ENCODE data around the gene AHCY. TPM values are rescaled to one million over a fixed set of nuclear protein-coding genes. Genes with fewer than 3 reads are reported as not detected.
A peak's percentile ranks its signal among the peaks of the same experiment; 100 is the strongest.
"Not testable (repeated sequence)": the region's sequence is repeated elsewhere in the genome, so short reads cannot be mapped to it uniquely, and the experiment has no call there.

AHCY gene
- total and polyA plus RNA-seq, 4 donors, result 43.2 to 83.0 (median 78.2) TPM

- H3K27me3 ChIP-seq (ENCODE audit: control insufficient read depth, insufficient read depth, low read length); H3K4me1 ChIP-seq (ENCODE audit: control insufficient read depth, insufficient read depth, low read length); H3K36me3 ChIP-seq (ENCODE audit: control insufficient read depth, insufficient read depth, low read length); H3K9me3 ChIP-seq (ENCODE audit: control insufficient read depth, insufficient read depth, low read length); H3K4me3 ChIP-seq (ENCODE audit: low read depth, low read length); H3K27ac ChIP-seq (ENCODE audit: low read depth, low read length); DNase-seq (ENCODE audit: low read depth in 4 of 6, low spot score in 6 of 6): not testable (repeated sequence)
- WGBS (ENCODE audit: insufficient coverage), result 100% methylated on average over 6 of the region's 8 CpGs
Measured at GRCh38 chr20:34263468-34263867, 39.7 kb downstream of the AHCY start.

- Histone ChIP-seq H3K4me3 (ENCODE audit: low read depth, low read length) (no peak overlapping the region), H3K4me1 (ENCODE audit: control insufficient read depth, insufficient read depth, low read length) (no peaks in the 10 kb centered on the region), H3K27ac (ENCODE audit: low read depth, low read length) (no peak overlapping the region), H3K27me3 (ENCODE audit: control insufficient read depth, insufficient read depth, low read length) (no peaks in the 10 kb centered on the region), H3K9me3 (ENCODE audit: control insufficient read depth, insufficient read depth, low read length) (no peaks in the 10 kb centered on the region), H3K36me3 (ENCODE audit: control insufficient read depth, insufficient read depth, low read length) (no peaks in the 10 kb centered on the region)
- WGBS (ENCODE audit: insufficient coverage), result 55% methylated on average over 5 of the region's 9 CpGs
- no peak for DNase-seq (ENCODE audit: low read depth in 4 of 6, low spot score in 6 of 6)
Measured at GRCh38 chr20:34262488-34263288, 40.5 kb downstream of the AHCY start.

DNA sequence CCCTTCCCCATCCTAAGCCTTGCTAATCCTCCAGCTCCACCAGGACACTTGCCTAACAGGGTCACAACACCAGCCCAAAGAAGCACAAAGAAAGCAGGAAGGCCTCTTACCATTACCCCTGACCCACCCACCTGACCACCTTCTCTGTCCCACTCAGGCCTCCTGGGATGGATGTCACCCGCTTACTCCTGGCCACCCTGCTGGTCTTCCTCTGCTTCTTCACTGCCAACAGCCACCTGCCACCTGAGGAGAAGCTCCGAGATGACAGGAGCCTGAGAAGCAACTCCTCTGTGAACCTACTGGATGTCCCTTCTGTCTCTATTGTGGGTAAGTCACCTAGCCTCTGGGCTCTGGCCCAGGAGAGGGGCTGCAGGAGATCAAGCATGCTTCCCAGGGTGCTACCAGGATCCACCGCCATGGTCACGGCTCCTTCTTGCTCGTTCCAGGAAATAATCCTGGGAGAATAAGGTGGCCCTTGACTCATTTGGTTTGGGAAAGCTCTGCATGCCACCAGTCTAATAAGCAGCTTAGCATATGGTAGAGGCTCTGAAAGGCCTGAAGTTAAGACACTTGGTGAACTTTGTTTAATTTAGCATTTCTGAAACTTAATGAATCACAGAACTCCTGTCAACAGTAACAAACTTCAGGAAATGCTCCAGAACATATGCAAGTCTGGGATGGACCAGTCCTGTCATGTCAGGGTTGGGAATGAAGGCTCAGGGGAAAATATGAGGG lies 42.8 kb downstream of the AHCY start:
- no peaks in the 10 kb centered on the region for H3K27me3 ChIP-seq (ENCODE audit: control insufficient read depth, insufficient read depth, low read length)
- H3K4me3 ChIP-seq (ENCODE audit: low read depth, low read length), result no peak overlapping the region
- WGBS (ENCODE audit: insufficient coverage), result 96% methylated on average over 5 of the region's 5 CpGs
- H3K36me3 ChIP-seq (ENCODE audit: control insufficient read depth, insufficient read depth, low read length), result no peaks in the 10 kb centered on the region
- H3K27ac ChIP-seq (ENCODE audit: low read depth, low read length), result no peak overlapping the region
- H3K4me1 ChIP-seq (ENCODE audit: control insufficient read depth, insufficient read depth, low read length), result no peaks in the 10 kb centered on the region
- H3K9me3 ChIP-seq (ENCODE audit: control insufficient read depth, insufficient read depth, low read length), result no peaks in the 10 kb centered on the region
- no peak for DNase-seq (ENCODE audit: low read depth in 4 of 6, low spot score in 6 of 6)

DNA sequence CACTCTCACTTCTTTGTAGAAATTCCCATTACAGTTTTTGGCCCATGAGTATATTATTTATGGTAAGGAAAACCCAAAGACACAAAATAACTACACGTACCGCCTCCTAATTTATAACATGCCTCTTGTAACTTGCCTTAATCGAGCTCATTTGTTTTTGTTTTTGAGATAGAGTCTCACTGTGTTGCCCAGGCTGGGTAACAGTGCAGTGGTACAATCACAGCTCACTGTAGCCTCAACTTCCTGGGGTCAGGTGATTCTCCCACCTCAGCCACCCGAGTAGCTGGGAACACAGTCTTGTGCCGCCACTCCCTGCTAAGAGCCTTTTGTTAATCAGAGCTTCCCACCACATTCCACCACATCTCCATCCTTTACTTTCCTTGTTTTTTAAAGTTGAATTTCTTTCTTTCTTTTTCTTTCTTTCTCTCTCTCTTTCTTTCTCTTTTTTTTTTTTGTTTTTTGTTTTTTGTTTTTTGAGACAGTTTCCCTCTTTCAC lies 46.5 kb downstream of the AHCY start:
- H3K27me3 ChIP-seq (ENCODE audit: control insufficient read depth, insufficient read depth, low read length), result no peaks in the 10 kb centered on the region
- H3K27ac ChIP-seq (ENCODE audit: low read depth, low read length), result no peak overlapping the region
- no peaks in the 10 kb centered on the region for H3K36me3 ChIP-seq (ENCODE audit: control insufficient read depth, insufficient read depth, low read length)
- no peak for DNase-seq (ENCODE audit: low read depth in 4 of 6, low spot score in 6 of 6)
- 88% methylated on average over 4 of the region's 5 CpGs for WGBS (ENCODE audit: insufficient coverage)
- H3K4me1 ChIP-seq (ENCODE audit: control insufficient read depth, insufficient read depth, low read length), result no peaks in the 10 kb centered on the region
- H3K4me3 ChIP-seq (ENCODE audit: low read depth, low read length), result no peak overlapping the region
- H3K9me3 ChIP-seq (ENCODE audit: control insufficient read depth, insufficient read depth, low read length), result no peaks in the 10 kb centered on the region

DNA sequence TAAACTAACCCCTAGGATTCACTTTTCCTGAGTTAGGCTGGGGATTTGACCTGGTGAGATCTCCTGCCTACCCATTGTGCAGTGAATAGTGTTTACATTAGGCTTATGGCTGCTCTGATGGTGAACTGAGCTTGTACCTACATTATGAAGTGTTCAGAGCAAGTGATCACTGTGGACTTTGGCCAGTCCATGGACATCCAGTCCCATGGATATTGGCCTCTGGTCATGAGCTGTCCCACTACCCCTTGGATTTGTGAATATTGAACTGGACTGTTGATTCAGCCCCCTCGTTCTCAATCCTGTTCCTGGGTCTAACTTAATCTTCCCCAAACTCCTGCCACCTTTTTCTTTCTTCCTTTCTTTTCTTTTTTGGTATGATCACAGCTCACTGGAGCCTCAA lies 48.2 kb downstream of the AHCY start:
- no peaks in the 10 kb centered on the region for H3K9me3 ChIP-seq (ENCODE audit: control insufficient read depth, insufficient read depth, low read length)
- no peaks in the 10 kb centered on the region for H3K27me3 ChIP-seq (ENCODE audit: control insufficient read depth, insufficient read depth, low read length)
- no peak overlapping the region for H3K4me3 ChIP-seq (ENCODE audit: low read depth, low read length)
- no peaks in the 10 kb centered on the region for H3K36me3 ChIP-seq (ENCODE audit: control insufficient read depth, insufficient read depth, low read length)
- H3K27ac ChIP-seq (ENCODE audit: low read depth, low read length), result no peak overlapping the region
- H3K4me1 ChIP-seq (ENCODE audit: control insufficient read depth, insufficient read depth, low read length), result no peaks in the 10 kb centered on the region
- DNase-seq (ENCODE audit: low read depth in 4 of 6, low spot score in 6 of 6), result no peak
- 67% methylated on average over 1 of the region's 1 CpG for WGBS (ENCODE audit: insufficient coverage)

DNA sequence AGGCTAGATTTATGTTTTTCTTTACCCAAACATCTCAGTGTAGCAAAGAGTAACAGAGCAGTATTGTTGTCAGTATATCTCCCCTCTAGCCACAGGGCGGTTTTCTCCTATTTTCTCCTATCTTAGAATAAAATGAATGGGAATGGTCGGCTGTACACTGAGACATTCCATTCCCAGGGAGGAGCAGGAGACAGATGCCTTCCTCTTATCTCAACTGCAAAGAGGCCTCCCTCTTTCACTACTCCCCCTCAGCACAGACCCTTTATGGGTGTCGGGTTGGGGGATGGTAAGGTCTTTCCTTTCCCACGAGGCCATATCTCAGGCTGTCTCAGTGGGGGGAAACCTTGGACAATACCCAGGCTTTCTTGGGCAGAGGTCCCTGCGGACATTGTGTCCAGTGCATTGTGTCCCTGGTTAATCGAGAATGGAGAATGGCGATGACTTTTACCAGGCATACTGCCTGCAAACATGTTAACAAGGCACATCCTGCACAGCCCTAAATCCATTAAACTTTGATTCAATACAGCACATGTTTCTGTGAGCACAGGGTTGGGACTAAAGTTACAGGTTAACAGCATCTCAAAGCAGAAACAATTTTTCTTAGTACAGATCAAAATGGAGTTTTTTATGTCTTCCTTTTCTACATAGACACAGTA lies 50.6 kb downstream of the AHCY start:
- WGBS (ENCODE audit: insufficient coverage), result 17% methylated on average over 1 of the region's 7 CpGs
- H3K36me3 ChIP-seq (ENCODE audit: control insufficient read depth, insufficient read depth, low read length); H3K27me3 ChIP-seq (ENCODE audit: control insufficient read depth, insufficient read depth, low read length); H3K4me3 ChIP-seq (ENCODE audit: low read depth, low read length); H3K27ac ChIP-seq (ENCODE audit: low read depth, low read length); H3K4me1 ChIP-seq (ENCODE audit: control insufficient read depth, insufficient read depth, low read length); H3K9me3 ChIP-seq (ENCODE audit: control insufficient read depth, insufficient read depth, low read length): not testable (repeated sequence)
- DNase-seq (ENCODE audit: low read depth in 4 of 6, low spot score in 6 of 6), result peak in 1 of 6 donors; percentile 1

DNA sequence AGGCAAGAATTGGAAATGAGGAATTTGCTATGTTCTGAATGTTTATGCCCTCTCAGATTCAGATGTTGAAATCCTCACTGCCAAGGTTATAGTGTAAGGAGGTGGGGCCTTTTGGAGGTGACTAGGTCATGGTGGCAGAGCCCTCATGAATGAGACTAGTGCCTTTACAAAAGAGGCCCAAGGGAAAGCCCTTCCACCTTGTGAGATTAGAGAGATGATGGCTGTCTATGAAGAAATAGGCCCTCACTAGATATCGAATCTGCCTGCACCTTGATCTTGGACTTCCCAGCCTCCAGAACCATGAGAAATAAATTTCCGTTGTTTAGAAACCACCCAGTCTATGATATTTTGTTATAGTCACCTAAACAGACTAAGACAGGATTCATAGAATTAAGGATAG lies 51.5 kb downstream of the AHCY start:
- DNase-seq (ENCODE audit: low read depth in 4 of 6, low spot score in 6 of 6), result no peak
- Histone ChIP-seq H3K36me3 (ENCODE audit: control insufficient read depth, insufficient read depth, low read length) (no peaks in the 10 kb centered on the region), H3K27ac (ENCODE audit: low read depth, low read length) (no peak overlapping the region), H3K4me3 (ENCODE audit: low read depth, low read length) (no peak overlapping the region), H3K4me1 (ENCODE audit: control insufficient read depth, insufficient read depth, low read length) (no peaks in the 10 kb centered on the region), H3K27me3 (ENCODE audit: control insufficient read depth, insufficient read depth, low read length) (no peaks in the 10 kb centered on the region), H3K9me3 (ENCODE audit: control insufficient read depth, insufficient read depth, low read length) (no peaks in the 10 kb centered on the region)
- no CpG with 5 or more reads among the region's 2 CpGs for WGBS (ENCODE audit: insufficient coverage)

DNA sequence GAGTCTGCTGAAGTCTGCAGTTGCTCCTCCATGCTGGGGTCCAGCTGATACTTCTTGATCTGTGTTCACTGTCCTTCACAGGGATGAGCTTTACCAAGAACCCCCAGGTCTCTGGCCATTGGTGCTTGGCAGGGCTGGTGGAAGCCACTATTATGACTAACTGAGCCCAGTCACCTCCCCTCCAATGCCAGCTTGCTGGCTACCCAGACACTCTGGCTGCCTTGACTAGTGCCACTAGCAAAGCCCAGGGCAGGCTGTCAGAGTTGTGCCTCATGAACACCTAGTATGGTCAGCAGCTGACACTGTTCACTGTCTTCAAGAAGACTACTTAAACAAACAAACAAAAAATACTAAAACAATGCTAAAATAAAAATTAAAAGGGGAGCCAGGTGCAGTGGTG lies 53.1 kb downstream of the AHCY start:
- Histone ChIP-seq H3K9me3 (ENCODE audit: control insufficient read depth, insufficient read depth, low read length) (no peaks in the 10 kb centered on the region), H3K27me3 (ENCODE audit: control insufficient read depth, insufficient read depth, low read length) (no peaks in the 10 kb centered on the region), H3K4me1 (ENCODE audit: control insufficient read depth, insufficient read depth, low read length) (no peaks in the 10 kb centered on the region), H3K36me3 (ENCODE audit: control insufficient read depth, insufficient read depth, low read length) (no peaks in the 10 kb centered on the region), H3K27ac (ENCODE audit: low read depth, low read length) (no peak overlapping the region), H3K4me3 (ENCODE audit: low read depth, low read length) (no peak overlapping the region)
- DNase-seq (ENCODE audit: low read depth in 4 of 6, low spot score in 6 of 6), result no peak

DNA sequence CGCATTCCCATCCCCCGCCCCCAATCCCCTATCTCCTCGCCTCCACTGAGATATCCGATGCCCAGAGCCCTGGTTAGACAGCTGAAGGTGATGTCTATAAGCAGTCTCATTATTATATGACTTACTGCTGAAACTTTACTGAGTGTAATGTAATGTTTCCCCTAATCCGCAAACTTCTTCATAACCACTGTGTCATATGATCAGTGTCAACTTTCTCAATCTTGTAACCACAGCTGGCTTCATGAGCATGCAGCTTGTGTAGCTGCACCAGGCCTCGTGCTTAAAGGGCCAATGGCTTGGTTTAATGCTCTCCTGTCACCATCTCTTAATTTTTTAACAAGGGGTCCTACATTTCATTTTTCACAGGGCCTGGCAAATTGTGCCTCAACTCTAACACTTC lies 53.9 kb downstream of the AHCY start:
- WGBS (ENCODE audit: insufficient coverage), result 87% methylated on average over 3 of the region's 6 CpGs
- Histone ChIP-seq H3K36me3 (ENCODE audit: control insufficient read depth, insufficient read depth, low read length) (no peaks in the 10 kb centered on the region), H3K27me3 (ENCODE audit: control insufficient read depth, insufficient read depth, low read length) (no peaks in the 10 kb centered on the region), H3K4me1 (ENCODE audit: control insufficient read depth, insufficient read depth, low read length) (no peaks in the 10 kb centered on the region), H3K27ac (ENCODE audit: low read depth, low read length) (no peak overlapping the region), H3K9me3 (ENCODE audit: control insufficient read depth, insufficient read depth, low read length) (no peaks in the 10 kb centered on the region), H3K4me3 (ENCODE audit: low read depth, low read length) (no peak overlapping the region)
- DNase-seq (ENCODE audit: low read depth in 4 of 6, low spot score in 6 of 6), result no peak
